Uterus (tissue), 2 donors: ENCODE data around the gene WNT11.

Experiments
- CTCF ChIP-seq, 4 experiments: fragments of 200-600 bp in 2 of 4; fragments of 450-650 bp in 2 of 4; sonication (generic) in 2 of 4; IDR thresholded peaks; one replicate each; pipeline ENCODE4 v1.5.1; 2016 to 2019; ENCODE audit warnings: antibody characterized with exemption in 4 of 4, mild to moderate bottlenecking in 2 of 4, moderate library complexity in 1 of 4
- POLR2A ChIP-seq, 2 donors: fragments of 450-650 bp; IDR thresholded peaks; one replicate each; pipeline ENCODE4 v1.6.1; 2016; ENCODE audit warnings: antibody characterized with exemption in 2 of 2, mild to moderate bottlenecking in 1 of 2, moderate library complexity in 1 of 2

- no peak for TF ChIP-seq POLR2A (IDR thresholded peaks at IDR 0.05)
- TF ChIP-seq CTCF (IDR thresholded peaks at IDR 0.05), result no peak
Observed at GRCh38 chr11:76237000-76237649, 30.8 kb upstream of the WNT11 start.
